ENCODE measurements around the gene SDHAF4.
A peak's percentile ranks its signal among the peaks of the same experiment; 100 is the strongest.
"Not testable (repeated sequence)": the region's sequence is repeated elsewhere in the genome, so short reads cannot be mapped to it uniquely, and the experiment has no call there.

Gene SDHAF4

GRCh38 chr6:70592391-70593117 lies 25.8 kb downstream of the SDHAF4 start:
- DNase-seq (ENCODE audit: low spot score): no peak

DNA sequence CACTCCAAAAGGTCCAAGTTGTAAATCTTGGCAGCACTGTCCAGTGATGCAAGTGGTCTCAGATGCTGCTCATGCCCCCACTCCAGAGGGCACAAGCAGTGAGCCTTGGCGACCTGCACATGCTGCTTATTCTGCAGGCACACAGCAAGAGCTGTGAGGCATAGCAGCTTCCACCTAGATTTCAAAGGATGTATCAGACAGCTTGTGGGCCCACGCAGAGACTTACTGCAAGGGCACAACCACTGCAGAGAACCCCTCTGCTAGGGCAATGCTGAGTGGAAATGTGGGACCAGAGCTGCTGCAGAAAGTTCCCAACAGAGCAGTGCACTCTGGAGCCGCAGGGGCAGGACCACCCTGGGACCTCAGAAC lies 26.4 kb downstream of the SDHAF4 start:
- no peak for DNase-seq (ENCODE audit: low spot score)

DNA sequence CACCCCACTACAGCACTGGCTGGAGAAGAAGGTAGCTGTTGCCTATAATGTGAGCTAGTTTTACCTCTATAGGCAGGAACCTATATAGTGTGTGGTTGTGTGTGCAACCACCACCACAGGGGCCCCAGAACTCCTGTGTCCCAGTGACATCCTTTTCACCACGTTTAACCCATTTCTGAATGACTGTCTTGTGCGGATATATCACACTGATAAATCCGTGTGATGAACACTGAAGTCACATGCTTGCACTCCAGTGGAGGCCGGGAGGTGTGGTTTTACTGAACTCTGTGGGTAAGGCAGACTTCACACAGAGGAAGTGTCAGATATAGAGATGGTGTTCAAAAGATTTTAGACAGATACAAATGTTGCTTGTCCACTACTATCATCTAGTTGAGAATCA lies 32.5 kb downstream of the SDHAF4 start:
- DNase-seq (ENCODE audit: low spot score): no peak

- DNase-seq (ENCODE audit: low spot score): no peak
Observed at GRCh38 chr6:70601014-70601413, 34.3 kb downstream of the SDHAF4 start.

- no peak for DNase-seq (ENCODE audit: low spot score)
Observed at GRCh38 chr6:70604254-70604653, 37.5 kb downstream of the SDHAF4 start.

DNA sequence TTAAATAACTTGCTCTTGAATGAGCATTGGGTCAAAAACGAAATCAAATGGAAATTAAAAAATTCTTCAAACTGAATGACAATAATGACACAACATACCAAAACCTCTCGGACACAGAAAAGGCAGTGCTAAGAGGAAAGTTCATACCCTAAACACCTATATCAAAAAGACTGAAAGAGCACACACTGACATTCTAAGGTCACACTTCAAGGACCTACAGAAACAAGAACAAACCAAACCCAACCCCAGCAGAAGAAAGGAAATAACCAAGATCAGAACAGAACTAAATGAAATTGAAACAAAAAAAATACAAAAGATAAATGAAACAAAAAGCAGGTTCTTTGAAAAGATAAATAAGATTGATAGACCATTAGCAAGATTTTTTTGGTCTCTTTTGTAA lies 40.6 kb downstream of the SDHAF4 start:
- not testable (repeated sequence) for DNase-seq (ENCODE audit: low spot score)

- DNase-seq (ENCODE audit: low spot score): not testable (repeated sequence)
Observed at GRCh38 chr6:70609181-70609580, 42.5 kb downstream of the SDHAF4 start.

- DNase-seq (ENCODE audit: low spot score): peak; percentile 7
Observed at GRCh38 chr6:70616728-70617260, 50.1 kb downstream of the SDHAF4 start.

GRCh38 chr6:70620746-70621145 lies 54.0 kb downstream of the SDHAF4 start:
- no peak for DNase-seq (ENCODE audit: low spot score)

DNA sequence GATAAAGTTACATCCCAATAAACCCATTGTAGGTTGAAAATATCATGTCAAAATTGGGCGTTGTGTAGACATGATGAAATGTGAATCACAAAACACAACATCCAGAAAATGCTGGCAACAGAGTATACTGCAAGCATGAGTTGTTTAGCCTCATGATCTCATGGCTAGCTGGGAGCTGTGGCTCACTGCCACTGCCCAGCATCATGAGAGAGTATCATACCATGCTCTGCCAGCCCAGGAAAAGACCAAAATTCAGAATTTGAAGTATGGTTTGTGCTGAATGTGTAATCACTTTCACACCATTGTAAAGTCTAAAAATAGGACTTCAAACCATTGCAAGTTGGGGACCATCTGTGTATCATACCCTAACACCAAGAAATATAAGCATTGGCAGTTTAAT lies 55.7 kb downstream of the SDHAF4 start:
- no peak for DNase-seq (ENCODE audit: low spot score)

DNA sequence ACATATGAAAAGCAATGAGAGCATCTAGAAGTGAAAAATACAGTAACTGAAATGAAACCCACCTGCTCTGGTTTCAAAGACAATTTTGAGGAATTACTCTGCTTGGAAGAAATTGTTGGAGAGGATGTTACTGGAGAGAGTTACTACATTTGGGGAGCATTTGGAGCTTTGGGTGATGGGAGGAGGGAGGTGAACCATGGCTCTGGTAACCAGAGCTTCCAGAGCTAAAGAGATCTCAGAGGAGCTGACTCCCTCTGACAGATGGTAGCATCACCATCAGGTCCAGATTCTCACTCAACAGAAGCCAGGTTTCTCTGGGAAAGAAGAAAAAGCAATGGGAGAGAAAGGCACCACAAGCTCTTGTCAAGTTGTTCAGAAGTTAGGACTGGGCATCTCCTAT lies 58.7 kb downstream of the SDHAF4 start:
- no peak for DNase-seq (ENCODE audit: low spot score)

DNA sequence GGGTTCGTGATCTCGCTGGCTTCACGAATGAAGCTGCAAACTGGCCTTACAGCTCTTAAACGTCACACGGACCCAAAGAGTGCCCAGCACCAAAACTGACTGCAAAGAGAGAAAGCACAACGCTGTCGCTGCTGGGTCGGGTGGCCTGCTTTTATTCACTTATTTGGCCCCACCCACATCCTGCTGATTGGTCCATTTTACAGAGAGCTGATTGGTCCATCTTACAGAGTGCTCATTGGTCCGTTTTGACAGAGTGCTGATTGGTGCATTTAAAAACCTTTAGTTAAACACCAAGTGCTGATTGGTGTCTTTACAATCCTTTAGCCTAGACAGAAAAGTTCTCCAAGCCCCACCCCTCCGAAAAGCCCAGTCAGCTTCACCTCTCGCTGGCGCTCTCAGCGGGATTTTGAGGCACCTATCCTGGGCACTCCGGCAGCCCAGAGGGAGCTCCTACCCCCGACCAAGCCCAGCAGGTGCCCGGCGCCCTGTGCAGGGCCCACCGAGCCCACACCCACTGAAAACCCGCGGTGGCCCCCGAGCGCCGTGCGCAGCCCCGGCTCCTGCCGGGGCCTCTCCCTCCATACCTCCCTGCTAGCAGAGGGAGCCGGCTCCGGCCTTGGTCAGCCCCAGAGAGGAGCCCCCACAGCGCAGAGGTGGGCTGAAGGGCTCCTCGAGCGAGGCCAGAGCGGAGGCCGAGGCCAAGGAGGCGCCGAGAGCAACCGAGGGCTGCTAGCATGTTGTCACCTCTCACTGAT lies 60.9 kb downstream of the SDHAF4 start:
- DNase-seq (ENCODE audit: low spot score): no peak

- DNase-seq (ENCODE audit: low spot score): no peak
Observed at GRCh38 chr6:70629929-70630328, 63.2 kb downstream of the SDHAF4 start.

DNA sequence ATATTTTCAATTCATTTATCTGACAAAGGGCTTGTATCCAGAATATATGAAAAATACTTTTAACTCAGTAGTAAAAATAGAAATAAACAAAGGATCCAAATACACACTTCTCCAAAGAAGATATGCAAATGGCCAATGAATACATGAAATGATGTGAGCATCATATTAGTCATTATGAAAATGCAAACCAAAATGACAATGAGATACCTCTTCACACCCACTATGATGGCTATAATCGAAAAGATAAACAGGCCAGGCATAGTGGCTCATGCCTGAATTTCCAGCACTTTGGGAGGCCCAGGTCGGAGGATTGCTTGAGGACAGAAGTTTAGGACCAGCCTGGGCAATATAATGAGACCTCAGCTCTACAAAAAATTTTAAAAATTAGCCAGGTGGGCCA lies 67.1 kb downstream of the SDHAF4 start:
- DNase-seq (ENCODE audit: low spot score): no peak

GRCh38 chr6:70636596-70636995 lies 69.9 kb downstream of the SDHAF4 start:
- no peak for DNase-seq (ENCODE audit: low spot score)

- no peak for DNase-seq (ENCODE audit: low spot score)
Observed at GRCh38 chr6:70638468-70638867, 71.7 kb downstream of the SDHAF4 start.

All from LoVo (cell line).